NCI-H2107 (cell line): Measurements from ENCODE around the gene ATP2B1.

Source experiments
- DNase-seq: peaks from one replicate; lab custom pipeline; 2025; lab: John Stamatoyannopoulos, UW

The ATP2B1 gene

GRCh38 chr12:89657066-89657465 is 51.6 kb downstream of the ATP2B1 start:
- no peak for DNase-seq

- DNase-seq, result no peak
These were observed 52.8 kb downstream of the ATP2B1 start for GRCh38 chr12:89655841-89656240.

- DNase-seq, result no peak
These were observed 57.4 kb downstream of the ATP2B1 start for GRCh38 chr12:89651192-89651591.

GRCh38 chr12:89650239-89650638 is 58.4 kb downstream of the ATP2B1 start:
- DNase-seq, result no peak

GRCh38 chr12:89649820-89650219 is 58.8 kb downstream of the ATP2B1 start:
- no peak for DNase-seq

GRCh38 chr12:89649139-89649538 is 59.5 kb downstream of the ATP2B1 start:
- no peak for DNase-seq

- no peak for DNase-seq
These were observed 60.3 kb downstream of the ATP2B1 start for GRCh38 chr12:89648211-89648930.

GRCh38 chr12:89645434-89645833 is 63.2 kb downstream of the ATP2B1 start:
- DNase-seq, result no peak

GRCh38 chr12:89642959-89643358 is 65.7 kb downstream of the ATP2B1 start:
- no peak for DNase-seq

- DNase-seq, result no peak
These were observed 71.9 kb downstream of the ATP2B1 start for GRCh38 chr12:89636776-89637160.

GRCh38 chr12:89636052-89636775 is 72.4 kb downstream of the ATP2B1 start:
- no peak for DNase-seq

GRCh38 chr12:89634508-89634907 is 74.1 kb downstream of the ATP2B1 start:
- DNase-seq, result no peak

- DNase-seq, result no peak
These were observed 75.9 kb downstream of the ATP2B1 start for GRCh38 chr12:89632778-89633177.

GRCh38 chr12:89622115-89622514 is 86.5 kb downstream of the ATP2B1 start:
- DNase-seq, result no peak

GRCh38 chr12:89621521-89621920 is 87.1 kb downstream of the ATP2B1 start:
- DNase-seq, result no peak

- DNase-seq, result no peak
These were observed 88.9 kb downstream of the ATP2B1 start for GRCh38 chr12:89619764-89620163.

GRCh38 chr12:89618113-89618862 is 90.3 kb downstream of the ATP2B1 start:
- no peak for DNase-seq

- no peak for DNase-seq
These were observed 98.3 kb downstream of the ATP2B1 start for GRCh38 chr12:89610366-89610765.

- DNase-seq, result no peak
These were observed 105.0 kb downstream of the ATP2B1 start for GRCh38 chr12:89603678-89604077.

- no peak for DNase-seq
These were observed 110.9 kb downstream of the ATP2B1 start for GRCh38 chr12:89597770-89598169.

GRCh38 chr12:89597210-89597609 is 111.4 kb downstream of the ATP2B1 start:
- no peak for DNase-seq

GRCh38 chr12:89593873-89594272 is 114.8 kb downstream of the ATP2B1 start:
- DNase-seq, result no peak

GRCh38 chr12:89593233-89593632 is 115.4 kb downstream of the ATP2B1 start:
- DNase-seq, result no peak
